Tibial nerve (tissue), 4 donors: ENCODE results near the gene TMED10. TPM values are rescaled to one million over a fixed set of nuclear protein-coding genes. Genes with fewer than 3 reads are reported as not detected.

Experiments
- DNase-seq, 2 donors: peaks; one replicate each; pipeline ENCODE4 v3.0.0-alpha.2; 2019; ENCODE audit warnings: low spot score in 2 of 2
- H3K27ac ChIP-seq, 4 donors: fragments of 200-600 bp; sonication (generic) in 3 of 4; one replicate each; pipeline ENCODE4 v1.5.1; 2017 to 2019; ENCODE audit warnings: mild to moderate bottlenecking in 1 of 4
- H3K27me3 ChIP-seq, 2 donors: fragments of 200-600 bp; sonication (generic) in 1 of 2; one replicate each; pipeline versions ENCODE4 v1.5.1 to v1.6.0; 2017 to 2019
- H3K36me3 ChIP-seq, 3 donors: fragments of 200-600 bp; sonication (generic); one replicate each; pipeline ENCODE4 v1.5.1; 2018 to 2019
- H3K4me1 ChIP-seq, 4 donors: fragments of 200-600 bp; sonication (generic) in 3 of 4; one replicate each; pipeline ENCODE4 v1.5.1; 2017 to 2019
- H3K4me3 ChIP-seq, 4 donors: fragments of 200-600 bp; sonication (generic) in 3 of 4; one replicate each; pipeline ENCODE4 v1.5.1; 2017 to 2019; ENCODE audit warnings: mild to moderate bottlenecking in 1 of 4, moderate library complexity in 1 of 4
- H3K9me3 ChIP-seq, 4 donors: fragments of 200-600 bp; sonication (generic) in 3 of 4; one replicate each; pipeline ENCODE4 v1.5.1; 2017 to 2019
- CTCF ChIP-seq, 5 experiments: fragments of 200-600 bp in 3 of 5; fragments of 450-650 bp in 2 of 5; sonication (generic) in 3 of 5; IDR thresholded peaks; one replicate each; pipeline ENCODE4 v1.5.1; 2016 to 2019; ENCODE audit warnings: antibody characterized with exemption in 5 of 5, mild to moderate bottlenecking in 3 of 5, moderate library complexity in 2 of 5
- EP300 ChIP-seq, 2 donors: sonication (generic); formaldehyde crosslinking; IDR thresholded peaks; one replicate each; pipeline ENCODE4 v1.6.1; 2017; ENCODE audit warnings: antibody characterized with exemption in 2 of 2, mild to moderate bottlenecking in 1 of 2
- POLR2A ChIP-seq, 2 donors: fragments of 450-650 bp; IDR thresholded peaks; one replicate each; pipeline ENCODE4 v1.6.1; 2017; ENCODE audit warnings: antibody characterized with exemption in 2 of 2, mild to moderate bottlenecking in 2 of 2, moderate library complexity in 2 of 2
- WGBS, 2 donors: methylation state at CpG; one replicate each; pipeline ENCODE4 v1.1.5; 2018; 5-methylcytosine and 5-hydroxymethylcytosine counted together
- total RNA-seq, 4 donors: library from RNA; depleted of rRNA; stranded (reverse); fragments of >200 nt; gene quantifications; one replicate each; pipeline ENCODE4 v1.1.0, GENCODE V29; 2016

The TMED10 gene
- total RNA-seq, 4 donors from 2014 or later, result 262 to 296 (median 280) TPM

- Histone ChIP-seq H3K4me3 (no peak overlapping the region), H3K27me3 (no peaks in the 10 kb centered on the region), H3K27ac (no peak overlapping the region), H3K36me3 (no peaks in the 10 kb centered on the region), H3K4me1 (peaks cover 0 to 10% (median 0%) of the 10 kb centered on the region in 4 donors), H3K9me3 (no peaks in the 10 kb centered on the region)
- TF ChIP-seq CTCF (IDR thresholded peaks at IDR 0.05), result no peak
- no peak for TF ChIP-seq POLR2A (IDR thresholded peaks at IDR 0.05)
- no peak for TF ChIP-seq EP300 (IDR thresholded peaks at IDR 0.05)
- DNase-seq, result no peak
- 68 to 82% methylated on average over 9 of the region's 9 CpGs for WGBS, 2 donors
Measured at GRCh38 chr14:75220156-75220555, 43.7 kb upstream of the TMED10 start.

- Histone ChIP-seq H3K36me3 (no peaks in the 10 kb centered on the region), H3K4me3 (no peak overlapping the region), H3K4me1 (peaks cover 0 to 4% (median 0%) of the 10 kb centered on the region in 4 donors), H3K9me3 (no peaks in the 10 kb centered on the region), H3K27me3 (no peaks in the 10 kb centered on the region), H3K27ac (no peak overlapping the region)
- DNase-seq, result no peak
- no peak for TF ChIP-seq CTCF (IDR thresholded peaks at IDR 0.05)
- no peak for TF ChIP-seq EP300 (IDR thresholded peaks at IDR 0.05)
- no peak for TF ChIP-seq POLR2A (IDR thresholded peaks at IDR 0.05)
- WGBS, 2 donors, result 86 to 90% methylated on average over 4 of the region's 4 CpGs
Measured at GRCh38 chr14:75217508-75218206, 41.2 kb upstream of the TMED10 start.

DNA sequence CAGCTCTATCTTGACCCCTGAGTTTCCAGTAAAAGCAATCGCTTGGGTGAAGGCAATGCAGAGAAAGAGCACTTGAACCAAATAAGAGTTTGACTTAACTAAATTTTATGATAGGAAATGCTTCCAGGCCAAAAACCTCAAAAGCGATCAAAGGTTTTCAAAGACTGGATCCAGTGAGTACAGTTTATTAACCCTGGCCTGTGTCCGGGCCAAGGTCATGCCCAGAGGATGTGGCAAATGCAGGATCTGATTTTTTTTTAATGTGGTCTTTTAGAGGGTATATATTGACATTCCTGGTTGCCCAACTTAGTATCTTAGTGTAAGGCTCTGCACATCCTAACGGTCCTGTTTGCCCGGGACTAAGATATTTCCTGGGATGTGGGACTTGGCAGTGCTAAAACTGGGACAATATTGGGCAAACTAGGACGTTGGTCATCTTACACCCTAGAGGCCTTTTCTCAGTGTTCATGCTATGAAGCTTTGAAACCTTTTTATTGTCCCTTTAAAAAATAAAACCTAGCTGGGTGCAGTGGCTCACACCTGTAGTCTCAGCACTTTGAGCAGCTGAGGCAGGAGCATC lies 40.1 kb upstream of the TMED10 start:
- Histone ChIP-seq H3K4me3 (no peak overlapping the region), H3K36me3 (no peaks in the 10 kb centered on the region), H3K9me3 (no peaks in the 10 kb centered on the region), H3K4me1 (no peaks in the 10 kb centered on the region), H3K27me3 (no peaks in the 10 kb centered on the region), H3K27ac (peak overlapping the region in 1 of 4 donors; percentile 75)
- 80 to 88% methylated on average over 6 of the region's 6 CpGs for WGBS, 2 donors
- no peak for DNase-seq
- TF ChIP-seq POLR2A (IDR thresholded peaks at IDR 0.05) (no peak), CTCF (IDR thresholded peaks at IDR 0.05) (no peak), EP300 (IDR thresholded peaks at IDR 0.05) (no peak)

DNA sequence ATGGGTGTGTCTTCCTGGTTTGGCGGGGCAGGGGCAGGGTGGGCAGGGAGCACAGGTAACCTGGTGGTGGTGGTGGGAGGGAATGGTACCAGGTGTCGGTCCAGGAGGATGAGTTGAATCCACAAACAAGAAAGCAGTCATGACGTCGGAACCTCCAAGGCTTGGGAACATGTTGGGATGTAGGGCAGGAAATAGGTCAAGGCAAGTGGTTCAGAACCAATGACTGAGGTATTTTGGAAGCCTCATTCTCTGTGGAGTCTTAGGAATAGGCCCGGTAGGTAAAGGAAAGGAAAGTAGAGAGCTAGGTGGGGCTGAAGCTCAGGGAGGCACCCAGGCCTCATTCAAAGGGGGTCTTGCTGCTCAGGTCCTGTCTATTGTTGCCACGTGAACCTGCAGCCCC lies 39.1 kb upstream of the TMED10 start:
- Histone ChIP-seq H3K4me1 (no peaks in the 10 kb centered on the region), H3K27me3 (no peaks in the 10 kb centered on the region), H3K27ac (peak overlapping the region in 2 of 4 donors; percentile 60 to 75), H3K9me3 (no peaks in the 10 kb centered on the region), H3K36me3 (no peaks in the 10 kb centered on the region), H3K4me3 (no peak overlapping the region)
- DNase-seq, result no peak
- 88 to 94% methylated on average over 6 of the region's 6 CpGs for WGBS, 2 donors
- TF ChIP-seq CTCF (IDR thresholded peaks at IDR 0.05), result no peak

- TF ChIP-seq POLR2A (IDR thresholded peaks at IDR 0.05) (no peak), EP300 (IDR thresholded peaks at IDR 0.05) (no peak), CTCF (IDR thresholded peaks at IDR 0.05) (no peak)
- Histone ChIP-seq H3K4me1 (no peaks in the 10 kb centered on the region), H3K4me3 (no peak overlapping the region), H3K27me3 (no peaks in the 10 kb centered on the region), H3K9me3 (no peaks in the 10 kb centered on the region), H3K27ac (peak overlapping the region in 1 of 4 donors; percentile 75), H3K36me3 (no peaks in the 10 kb centered on the region)
- DNase-seq, result no peak
- 95 to 96% methylated on average over 5 of the region's 5 CpGs for WGBS, 2 donors
Measured at GRCh38 chr14:75214558-75214957, 38.1 kb upstream of the TMED10 start.
